ENCODE data around the gene ST8SIA2.

GRCh38 chr15:92453607-92454006 lies 59.9 kb downstream of the ST8SIA2 start:
- TF ChIP-seq EZH2phosphoT487 (IDR thresholded peaks at IDR 0.05; ENCODE audit: borderline replicate concordance): no peak
- no peak for TF ChIP-seq CTCF (conservative IDR thresholded peaks at IDR 0.05; ENCODE audit: low read length)

Measured in Loucy (cell line).